HPDE6-E6E7 (cell line): ENCODE measurements around the gene FLAD1.
A peak's percentile ranks its signal among the peaks of the same experiment; 100 is the strongest.

Experiments used
- DNase-seq: peaks from one replicate; pipeline ENCODE4 v3.0.0; 2011; ENCODE audit warnings: missing footprints; ENCODE audit errors: extremely low spot score

The FLAD1 gene

GRCh38 chr1:155034318-155035208 is 51.4 kb downstream of the FLAD1 start:
- no peak for DNase-seq

- no peak for DNase-seq
Observed at GRCh38 chr1:155035936-155036335, 52.8 kb downstream of the FLAD1 start.

- DNase-seq, result no peak
Observed at GRCh38 chr1:155037043-155037442, 53.9 kb downstream of the FLAD1 start.

- DNase-seq, result no peak
Observed at GRCh38 chr1:155037851-155038441, 54.8 kb downstream of the FLAD1 start.

GRCh38 chr1:155038602-155039307 is 55.6 kb downstream of the FLAD1 start:
- peak; percentile 82 for DNase-seq

- DNase-seq, result no peak
Observed at GRCh38 chr1:155039308-155039669, 56.1 kb downstream of the FLAD1 start.

GRCh38 chr1:155040358-155041093 is 57.4 kb downstream of the FLAD1 start:
- no peak for DNase-seq
